HPDE6-E6E7 (cell line): ENCODE results near the gene AOX1.
"Not testable (repeated sequence)": the region's sequence is repeated elsewhere in the genome, so short reads cannot be mapped to it uniquely, and the experiment has no call there.

Source experiments
- DNase-seq: peaks from one replicate; pipeline ENCODE4 v3.0.0; 2011; ENCODE audit warnings: missing footprints; ENCODE audit errors: extremely low spot score

Gene AOX1

GRCh38 chr2:200665626-200666453 lies 80.0 kb downstream of the AOX1 start:
- DNase-seq, result no peak

GRCh38 chr2:200667413-200667812 lies 81.6 kb downstream of the AOX1 start:
- DNase-seq, result no peak

DNA sequence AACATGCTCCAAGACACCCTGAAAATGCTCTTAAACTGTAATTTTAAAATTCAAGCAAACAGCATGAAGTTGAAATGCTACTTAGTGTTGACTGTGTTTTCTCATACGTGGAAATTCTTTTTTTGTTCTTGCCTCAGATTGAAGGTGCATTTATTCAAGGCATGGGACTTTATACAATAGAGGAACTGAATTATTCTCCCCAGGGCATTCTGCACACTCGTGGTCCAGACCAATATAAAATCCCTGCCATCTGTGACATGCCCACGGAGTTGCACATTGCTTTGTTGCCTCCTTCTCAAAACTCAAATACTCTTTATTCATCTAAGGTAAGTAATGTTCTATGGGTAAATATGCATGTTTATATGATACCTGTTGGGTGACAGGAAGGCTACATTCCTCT lies 82.7 kb downstream of the AOX1 start:
- no peak for DNase-seq

GRCh38 chr2:200669308-200669707 lies 83.5 kb downstream of the AOX1 start:
- DNase-seq, result no peak

- no peak for DNase-seq
Observed at GRCh38 chr2:200670313-200670712, 84.5 kb downstream of the AOX1 start.

DNA sequence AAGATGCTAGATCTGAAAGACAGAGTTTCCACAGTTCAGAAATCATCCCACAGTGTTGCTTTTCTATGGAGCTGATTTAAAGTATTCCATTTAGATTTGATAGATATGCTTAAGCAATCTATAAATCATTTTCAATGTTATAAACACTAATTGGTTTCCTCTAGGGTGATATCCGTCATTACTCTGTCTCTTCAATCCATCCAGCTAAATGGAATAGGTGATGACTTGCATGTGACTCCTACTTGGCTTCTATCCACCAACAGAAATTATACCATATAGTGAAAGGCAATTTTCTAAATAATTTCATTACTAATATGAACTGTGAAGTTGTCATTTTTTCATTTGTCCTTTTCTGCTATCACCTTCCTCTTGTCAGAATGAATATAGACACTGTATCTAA lies 84.9 kb downstream of the AOX1 start:
- DNase-seq, result no peak

DNA sequence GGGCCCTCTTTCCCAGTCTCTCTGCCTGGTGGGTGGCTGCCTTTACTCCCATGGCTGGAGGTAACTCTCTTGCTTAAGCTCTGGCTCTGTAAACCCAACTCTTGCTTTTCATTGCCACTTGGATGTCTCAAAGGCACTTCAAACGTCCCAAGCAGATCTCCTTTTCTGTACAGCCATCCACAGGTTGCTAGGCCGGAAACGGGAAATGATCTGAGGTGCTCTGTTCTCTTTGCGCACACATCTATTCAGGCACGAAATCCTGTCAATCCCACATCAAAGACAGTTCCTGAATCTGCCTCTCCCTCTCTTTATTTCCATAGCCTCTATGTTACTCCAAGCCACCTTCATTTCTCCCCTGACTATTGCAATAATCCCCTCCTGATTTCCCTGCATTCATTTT lies 87.4 kb downstream of the AOX1 start:
- no peak for DNase-seq

DNA sequence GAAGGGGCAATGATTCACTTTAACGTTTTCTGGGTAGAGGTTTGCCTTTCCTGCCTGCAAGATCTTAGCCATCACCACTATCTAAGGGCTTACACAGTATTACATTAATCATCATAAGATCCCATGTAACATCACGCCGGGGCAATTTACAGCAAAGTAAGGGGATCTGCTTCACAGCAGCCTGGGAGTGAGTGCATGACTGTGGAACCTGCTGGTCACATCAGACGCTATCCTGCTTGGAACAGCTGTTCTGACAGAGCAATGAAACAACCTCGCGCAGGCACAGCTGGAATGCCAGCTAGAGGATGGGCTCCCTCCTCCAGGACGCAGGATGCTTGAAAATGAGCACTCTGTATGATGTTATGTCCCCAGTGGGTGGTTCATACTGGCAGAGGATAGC lies 89.0 kb downstream of the AOX1 start:
- DNase-seq, result no peak

DNA sequence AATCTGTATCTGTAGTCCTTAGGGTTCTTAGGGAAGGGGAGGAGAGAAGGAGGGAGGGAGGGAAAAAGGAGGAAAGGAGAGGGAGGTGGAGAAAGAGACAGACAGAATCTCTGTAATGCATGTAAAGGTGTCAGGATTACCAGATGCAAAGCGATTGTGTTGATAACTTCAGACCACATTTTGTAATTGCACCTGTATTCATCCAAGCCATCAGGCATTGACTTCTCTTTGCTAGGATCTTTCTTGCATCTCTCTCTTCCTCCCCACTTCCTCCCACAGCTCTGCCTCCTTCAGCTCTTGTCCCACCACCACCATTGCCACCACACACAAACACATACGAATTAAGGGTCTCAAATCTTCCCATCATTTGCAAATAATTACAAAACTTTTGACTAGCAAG lies 91.4 kb downstream of the AOX1 start:
- no peak for DNase-seq

DNA sequence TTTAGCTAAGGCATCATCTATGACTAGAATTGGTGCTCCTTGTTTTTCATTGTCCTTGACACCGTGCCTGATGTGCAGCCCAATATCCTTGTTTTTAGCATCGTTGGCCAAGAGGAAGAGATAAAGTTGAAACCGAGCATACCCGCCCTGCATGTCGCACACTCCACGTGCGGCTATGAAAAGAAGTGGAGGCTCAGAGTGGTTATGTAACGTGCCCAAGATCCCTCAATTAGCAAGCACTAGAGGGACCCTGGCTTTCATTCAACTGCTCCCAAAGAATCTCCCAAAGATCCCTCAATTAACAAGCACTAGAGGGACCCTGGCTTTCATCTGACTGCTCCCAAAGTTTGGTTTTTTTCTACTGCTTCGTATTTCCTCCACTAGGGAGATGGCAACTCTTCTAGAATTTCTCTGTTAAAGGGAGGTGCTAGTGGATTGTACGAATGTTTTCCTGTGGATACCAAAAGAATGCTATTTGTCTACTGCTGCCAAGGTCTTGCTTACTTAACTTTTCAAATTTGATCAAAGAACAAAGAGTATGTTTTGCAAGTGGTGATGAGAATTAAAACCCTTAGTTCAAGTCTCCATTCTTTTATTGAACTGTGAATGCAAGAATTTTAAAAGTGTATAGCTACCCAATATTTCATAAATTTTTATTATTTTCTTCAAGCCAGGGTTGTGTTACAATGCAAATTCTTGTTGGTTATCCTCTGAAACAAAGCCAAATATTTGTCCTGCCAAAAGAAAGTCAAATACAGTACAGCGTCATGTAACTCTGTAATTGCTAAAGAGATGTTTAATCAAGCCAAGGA lies 92.1 kb downstream of the AOX1 start:
- no peak for DNase-seq

DNA sequence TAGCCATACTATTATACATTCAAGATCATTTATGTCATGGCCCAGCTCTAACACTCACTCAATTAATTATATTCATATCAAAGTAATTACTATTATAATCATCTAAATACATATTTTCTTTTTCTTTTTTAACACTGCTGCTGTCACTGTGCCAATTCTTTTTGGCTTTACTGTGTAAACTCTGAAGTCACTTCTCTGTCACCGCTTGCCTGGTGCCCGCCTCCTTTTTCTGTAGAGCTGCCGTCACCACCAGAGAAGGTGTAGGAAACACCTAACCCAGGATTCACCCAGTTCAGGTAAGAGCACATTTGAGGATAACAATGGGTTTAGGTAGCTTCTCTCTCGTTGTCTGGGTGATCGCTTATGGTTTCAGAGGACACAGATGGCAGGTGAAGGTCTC lies 93.3 kb downstream of the AOX1 start:
- no peak for DNase-seq

DNA sequence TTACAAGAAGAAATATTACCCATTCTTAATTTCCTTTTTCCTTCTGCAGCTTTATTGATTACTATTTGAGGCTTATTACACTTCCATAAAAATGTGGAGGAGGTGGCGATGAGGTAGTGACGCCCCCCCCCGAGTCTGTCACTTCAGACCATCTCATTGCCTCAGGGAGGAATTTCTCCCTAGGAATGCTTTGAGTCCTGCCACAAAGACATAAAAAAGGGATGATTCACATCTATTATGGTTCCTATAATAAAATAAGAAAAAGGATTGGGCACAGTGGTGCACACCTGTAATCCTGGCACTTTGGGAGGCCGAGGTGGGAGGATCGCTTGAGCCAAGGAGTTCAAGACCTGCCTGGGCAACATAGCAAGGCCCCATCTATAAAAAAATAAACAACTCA lies 93.7 kb downstream of the AOX1 start:
- no peak for DNase-seq

- DNase-seq, result no peak
Observed at GRCh38 chr2:200681697-200682096, 95.9 kb downstream of the AOX1 start.

DNA sequence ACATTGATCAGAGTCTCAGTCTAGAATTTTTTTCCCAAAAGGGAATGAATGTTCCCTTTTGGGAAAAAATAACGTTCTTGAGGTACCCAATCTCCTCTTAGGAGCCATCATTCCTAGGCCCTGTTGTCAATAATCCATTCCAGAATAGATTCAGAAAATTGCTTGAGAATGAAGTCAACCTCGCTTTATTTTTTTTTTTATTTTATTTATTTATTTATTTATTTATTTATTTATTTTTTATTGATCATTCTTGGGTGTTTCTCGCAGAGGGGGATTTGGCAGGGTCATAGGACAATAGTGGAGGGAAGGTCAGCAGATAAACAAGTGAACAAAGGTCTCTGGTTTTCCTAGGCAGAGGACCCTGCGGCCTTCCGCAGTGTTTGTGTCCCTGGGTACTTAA lies 96.6 kb downstream of the AOX1 start:
- not testable (repeated sequence) for DNase-seq

DNA sequence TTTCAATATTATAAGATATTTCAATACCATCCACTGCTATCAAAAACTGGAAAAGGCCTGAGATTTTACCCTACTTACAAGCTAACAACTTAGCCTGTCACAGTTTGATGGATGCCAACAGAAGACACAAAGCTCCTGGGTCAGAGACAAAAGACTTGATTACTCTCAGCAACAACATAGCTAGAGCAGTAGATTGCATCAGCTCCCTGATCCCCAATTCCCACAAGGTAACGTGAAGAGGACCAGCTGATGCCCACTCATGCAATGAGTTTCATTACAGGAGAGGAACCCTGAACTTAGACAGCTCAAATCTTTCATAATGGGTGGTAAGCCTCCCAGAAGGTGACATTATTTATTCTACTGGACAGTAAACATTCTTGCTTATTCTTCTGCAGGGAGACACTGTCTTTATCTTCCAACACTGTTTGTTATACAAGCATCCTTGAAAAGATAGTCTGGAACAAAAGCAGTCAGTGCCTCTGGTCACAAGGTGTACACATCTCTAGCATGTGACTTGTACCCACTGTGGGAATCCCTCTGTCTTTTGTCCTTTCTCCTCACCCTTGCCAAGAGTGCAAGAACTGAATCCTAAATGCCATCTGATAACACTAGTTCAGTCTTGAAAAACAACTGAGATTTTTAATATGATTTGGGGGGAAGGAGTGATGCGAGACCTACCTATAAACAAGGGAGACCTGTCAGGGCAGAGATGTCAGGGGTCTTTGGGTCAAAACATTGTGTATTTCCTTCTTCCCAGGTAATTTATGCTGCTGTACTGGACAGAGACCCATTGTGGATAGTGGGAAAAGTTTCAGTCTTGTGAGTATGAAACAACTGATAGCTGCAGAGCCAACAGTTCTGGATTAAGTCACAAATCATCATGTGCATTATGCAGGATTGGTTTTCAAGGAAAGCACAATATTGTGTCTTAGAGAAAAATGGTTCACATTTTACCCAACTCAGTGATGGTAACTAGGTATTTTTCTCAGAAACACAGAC lies 102.4 kb downstream of the AOX1 start:
- no peak for DNase-seq

DNA sequence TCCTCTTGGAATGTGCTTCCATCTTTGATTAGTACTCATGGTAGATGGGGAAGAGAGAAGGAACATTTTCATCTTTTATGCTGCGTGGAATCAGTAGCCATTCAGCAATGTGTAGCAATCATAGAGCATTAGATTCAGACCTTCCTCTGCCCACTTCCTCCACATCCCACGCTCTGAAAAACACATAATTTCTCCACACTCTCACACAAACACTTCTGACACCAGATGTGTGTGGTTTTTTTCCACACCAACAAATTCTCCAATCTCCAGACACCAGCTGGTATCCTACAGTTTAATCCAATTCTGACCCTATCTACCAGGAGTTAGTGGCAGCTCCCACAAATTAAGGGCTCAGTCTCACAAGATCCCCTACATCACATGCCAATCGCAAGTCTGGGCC lies 103.3 kb downstream of the AOX1 start:
- no peak for DNase-seq

GRCh38 chr2:200693836-200694470 lies 108.1 kb downstream of the AOX1 start:
- DNase-seq, result no peak

- DNase-seq, result no peak
Observed at GRCh38 chr2:200695191-200695590, 109.4 kb downstream of the AOX1 start.

DNA sequence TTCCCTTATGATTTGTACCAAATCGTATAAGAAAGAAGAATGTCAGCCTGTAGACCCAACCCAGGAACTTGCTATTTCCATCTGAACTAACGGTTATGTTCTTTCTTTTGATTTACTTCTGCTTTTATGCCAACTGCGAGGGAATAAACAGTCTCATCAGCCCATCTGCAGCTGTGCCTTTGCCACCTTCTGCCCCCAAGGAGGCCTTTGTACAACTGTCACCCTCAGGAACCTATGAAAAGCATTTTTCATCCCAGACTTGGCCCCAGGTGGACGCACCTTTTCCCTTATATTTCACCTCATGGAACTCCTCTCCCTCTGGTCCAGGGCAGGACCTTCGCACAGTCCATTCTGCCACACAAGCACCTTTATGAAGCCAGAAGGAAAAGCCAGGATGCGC lies 109.8 kb downstream of the AOX1 start:
- DNase-seq, result no peak

- no peak for DNase-seq
Observed at GRCh38 chr2:200698217-200698616, 112.4 kb downstream of the AOX1 start.

GRCh38 chr2:200699310-200699709 lies 113.5 kb downstream of the AOX1 start:
- no peak for DNase-seq
